Stomach smooth muscle (tissue), 2 donors: ENCODE measurements around the gene HDHD3.
"Not testable (repeated sequence)": the region's sequence is repeated elsewhere in the genome, so short reads cannot be mapped to it uniquely, and the experiment has no call there.

ENCODE experiments used
- H3K27ac ChIP-seq: one replicate; pipeline ENCODE4 v1.7.0; 2013; ENCODE audit warnings: mild to moderate bottlenecking, low read length, inconsistent platforms
- H3K27me3 ChIP-seq, 2 donors: one replicate each; pipeline ENCODE4 v1.7.0; 2013; ENCODE audit warnings: low read length in 2 of 2; ENCODE audit not compliant: insufficient read depth in 2 of 2, control insufficient read depth in 1 of 2
- H3K36me3 ChIP-seq, 2 donors: one replicate each; pipeline ENCODE4 v1.7.0; 2013; ENCODE audit warnings: low read length in 2 of 2; ENCODE audit not compliant: control insufficient read depth in 2 of 2, insufficient read depth in 2 of 2
- H3K4me1 ChIP-seq: one replicate; pipeline ENCODE4 v1.7.0; 2013; ENCODE audit warnings: low read length; ENCODE audit not compliant: control insufficient read depth, insufficient read depth
- H3K4me3 ChIP-seq, 2 donors: one replicate each; pipeline ENCODE4 v1.7.0; 2013; ENCODE audit warnings: low read length in 2 of 2
- H3K9ac ChIP-seq, 2 donors: one replicate each; pipeline ENCODE4 v1.7.0; 2013; ENCODE audit warnings: low read length in 2 of 2, mild to moderate bottlenecking in 1 of 2
- H3K9me3 ChIP-seq, 2 donors: one replicate each; pipeline ENCODE4 v1.7.0; 2013; ENCODE audit warnings: low read length in 2 of 2; ENCODE audit not compliant: control insufficient read depth in 2 of 2
- donor health status: healthy.
- donor health status: Pancreatic carcinoma.

The HDHD3 gene, protein sequence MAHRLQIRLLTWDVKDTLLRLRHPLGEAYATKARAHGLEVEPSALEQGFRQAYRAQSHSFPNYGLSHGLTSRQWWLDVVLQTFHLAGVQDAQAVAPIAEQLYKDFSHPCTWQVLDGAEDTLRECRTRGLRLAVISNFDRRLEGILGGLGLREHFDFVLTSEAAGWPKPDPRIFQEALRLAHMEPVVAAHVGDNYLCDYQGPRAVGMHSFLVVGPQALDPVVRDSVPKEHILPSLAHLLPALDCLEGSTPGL

DNA sequence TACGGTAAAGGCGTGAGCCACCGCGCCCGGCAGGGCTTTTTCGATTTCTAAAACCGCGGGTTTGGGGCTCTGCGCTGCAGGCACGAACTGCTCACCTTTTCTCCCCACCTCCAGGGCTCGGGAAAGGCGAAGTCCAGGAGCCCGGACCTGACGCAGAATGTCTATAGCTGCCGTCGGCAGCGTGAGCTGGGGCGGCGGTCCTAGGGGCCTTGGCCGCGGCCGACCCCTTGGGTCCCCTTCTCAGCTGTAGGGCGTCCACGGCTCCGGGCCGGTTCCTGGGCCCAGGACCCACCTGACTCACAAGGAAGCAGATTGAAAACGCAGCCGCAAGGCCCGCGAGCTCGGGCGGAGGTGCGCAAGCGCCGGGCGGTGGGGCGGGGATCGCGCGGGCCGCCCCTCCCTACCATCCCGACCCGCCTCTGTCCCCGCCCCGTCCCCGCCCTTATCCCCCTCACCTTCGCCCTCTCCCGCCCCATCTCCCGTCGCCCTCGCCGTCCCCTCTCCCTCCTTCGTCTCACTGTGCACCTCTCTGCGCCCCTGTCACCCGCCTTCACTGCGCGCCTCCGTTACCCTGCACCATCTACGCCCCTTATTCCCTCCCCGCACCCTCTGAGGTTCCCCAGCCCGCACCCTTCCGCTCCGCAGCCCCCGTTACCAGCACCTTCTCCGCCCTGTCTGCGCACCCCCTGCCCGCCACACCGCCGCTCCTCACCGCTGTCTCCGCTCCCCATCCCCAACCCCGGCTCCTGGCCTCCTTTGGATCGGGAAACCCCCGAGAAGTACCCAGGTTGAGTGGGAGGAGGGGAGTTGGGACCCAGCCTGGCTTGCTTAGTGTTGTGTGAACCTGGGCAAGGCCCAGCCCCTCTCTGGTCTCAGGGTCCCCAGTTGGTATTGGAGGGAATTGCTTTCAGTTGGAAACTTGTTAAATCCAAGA is at the start of gene HDHD3:
HDHD3 (minus strand) TSS at position 353 of the 934 bp plus-strand sequence. CDS start 2,632 bp downstream, outside the sequence.
- peak within 1 kb of the TSS; percentile 84 to 89 for H3K4me3 ChIP-seq
- peaks cover 11% of the 10 kb centered on the region for H3K4me1 ChIP-seq
- H3K9me3 ChIP-seq = no peaks in the 10 kb centered on the region
- peak within 1 kb of the TSS; percentile 76 for H3K27ac ChIP-seq
- H3K27me3 ChIP-seq = no peaks in the 10 kb centered on the region
- H3K36me3 ChIP-seq = peaks cover 13 to 14% of the 10 kb centered on the region in 2 donors
- peak within 1 kb of the TSS; percentile 87 to 92 for H3K9ac ChIP-seq

DNA sequence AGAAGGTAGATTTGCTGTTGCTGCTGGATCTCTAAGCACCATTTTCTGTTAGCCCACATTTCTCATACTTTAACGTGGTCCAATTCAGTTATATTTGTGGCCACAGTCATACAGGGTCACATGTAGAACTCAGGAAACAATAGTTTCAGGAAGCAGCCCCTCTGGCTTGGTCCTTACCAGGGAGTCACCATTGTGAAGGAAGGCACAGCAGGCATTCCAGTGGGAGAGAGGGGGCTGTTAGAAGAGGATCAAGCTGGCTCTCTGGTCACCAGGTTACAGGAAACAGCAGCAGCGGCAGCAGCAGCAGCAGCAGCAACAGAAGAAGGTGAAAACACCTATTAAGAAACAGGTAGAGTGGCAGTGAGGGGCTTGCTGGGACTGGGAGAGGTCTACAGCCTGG is 48.3 kb upstream of the HDHD3 start:
- no peak overlapping the region for H3K4me3 ChIP-seq
- H3K9me3 ChIP-seq = no peaks in the 10 kb centered on the region
- H3K27ac ChIP-seq = no peak overlapping the region
- peaks cover 2 to 6% of the 10 kb centered on the region in 2 donors for H3K27me3 ChIP-seq
- no peak overlapping the region for H3K9ac ChIP-seq
- H3K36me3 ChIP-seq = no peaks in the 10 kb centered on the region
- no peaks in the 10 kb centered on the region for H3K4me1 ChIP-seq

DNA sequence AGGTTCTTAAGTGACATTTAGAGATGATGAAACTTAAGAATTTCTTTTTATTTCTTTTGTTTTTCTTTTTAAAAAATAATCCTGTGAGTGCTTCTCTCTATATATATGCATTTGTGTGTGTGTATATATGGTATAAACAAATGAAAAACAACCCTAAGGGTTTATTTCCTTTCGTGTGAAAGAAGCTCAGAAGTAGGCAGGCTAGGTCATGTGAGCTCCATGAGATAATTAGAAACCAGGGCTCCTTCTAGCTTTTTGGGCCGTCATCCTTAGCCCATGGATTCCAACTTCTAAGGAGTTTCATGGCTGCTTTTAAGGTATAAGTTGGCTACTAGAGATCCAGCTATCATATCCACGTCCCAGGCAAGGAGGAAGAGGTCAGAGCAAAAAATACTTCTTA is 44.9 kb upstream of the HDHD3 start:
- no peaks in the 10 kb centered on the region for H3K36me3 ChIP-seq
- no peak overlapping the region for H3K27ac ChIP-seq
- peaks cover 2 to 6% of the 10 kb centered on the region in 2 donors for H3K27me3 ChIP-seq
- no peak overlapping the region for H3K9ac ChIP-seq
- no peaks in the 10 kb centered on the region for H3K9me3 ChIP-seq
- no peaks in the 10 kb centered on the region for H3K4me1 ChIP-seq
- H3K4me3 ChIP-seq = no peak overlapping the region

DNA sequence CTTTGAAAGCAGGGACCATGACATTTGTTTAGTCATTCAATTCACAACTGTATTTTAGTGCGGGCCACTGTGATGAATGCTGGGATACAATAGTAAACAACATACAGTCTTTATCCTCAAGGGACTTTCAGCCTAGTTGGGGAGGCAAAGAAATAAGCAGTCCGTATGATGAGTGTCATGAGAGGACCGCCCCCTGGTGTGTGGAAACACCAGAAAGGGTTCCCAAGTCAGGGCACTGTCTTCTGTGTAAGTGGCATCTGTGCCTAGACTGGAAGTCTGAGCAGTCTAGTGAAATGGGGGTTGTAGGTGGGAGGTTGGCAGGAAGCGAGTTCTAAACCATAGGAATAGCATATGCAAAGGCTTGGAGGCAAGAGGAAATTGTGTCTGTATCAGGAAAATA is 40.6 kb upstream of the HDHD3 start:
- no peak overlapping the region for H3K4me3 ChIP-seq
- H3K27ac ChIP-seq = no peak overlapping the region
- H3K9ac ChIP-seq = no peak overlapping the region
- H3K36me3 ChIP-seq = no peaks in the 10 kb centered on the region
- H3K4me1 ChIP-seq = no peaks in the 10 kb centered on the region
- H3K27me3 ChIP-seq = no peaks in the 10 kb centered on the region
- no peaks in the 10 kb centered on the region for H3K9me3 ChIP-seq

- no peak overlapping the region for H3K9ac ChIP-seq
- H3K27ac ChIP-seq = no peak overlapping the region
- H3K36me3 ChIP-seq = no peaks in the 10 kb centered on the region
- no peaks in the 10 kb centered on the region for H3K4me1 ChIP-seq
- H3K4me3 ChIP-seq = no peak overlapping the region
- H3K9me3 ChIP-seq = no peaks in the 10 kb centered on the region
- H3K27me3 ChIP-seq = no peaks in the 10 kb centered on the region
These were observed 39.4 kb upstream of the HDHD3 start for GRCh38 chr9:113416149-113416721.

DNA sequence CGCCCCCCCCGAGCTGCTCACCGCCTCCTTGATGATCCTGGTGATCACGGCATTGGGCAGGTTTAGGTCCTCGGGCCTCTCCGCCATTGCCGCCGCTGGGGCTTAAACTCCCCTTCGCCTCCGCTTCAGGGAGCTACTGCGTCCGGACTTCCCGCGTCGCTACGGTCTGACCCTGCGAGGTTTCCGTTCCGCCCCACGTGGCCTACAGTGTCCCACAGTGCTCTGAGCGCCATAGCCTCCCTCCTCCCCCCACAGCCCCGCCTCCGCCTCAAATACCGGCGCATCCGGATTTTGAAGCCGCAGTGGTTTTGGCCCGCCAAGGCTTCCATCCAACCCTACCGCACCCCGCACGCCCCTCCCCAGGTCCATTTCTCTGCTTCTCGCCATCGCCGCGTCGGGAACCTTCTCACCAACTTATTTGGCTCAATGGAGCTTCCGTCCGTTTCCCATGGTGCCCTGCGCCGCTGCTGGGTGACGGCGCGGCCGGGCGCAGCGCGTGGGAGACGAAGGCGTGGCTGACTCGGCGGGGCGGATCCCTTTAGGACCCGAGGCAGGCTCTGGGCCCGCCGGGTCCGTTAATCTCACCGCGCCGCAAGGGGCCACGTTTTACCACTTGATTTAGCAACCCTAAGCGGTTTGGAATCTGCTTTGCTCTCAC is 33.5 kb upstream of the HDHD3 start, which contains the start of the genes C9orf43 and POLE3:
C9orf43 (plus strand) TSS at position 541 of the 658 bp plus-strand sequence. CDS start 2,747 bp downstream, outside the sequence.
POLE3 (minus strand) TSS at position 469 of the 658 bp plus-strand sequence; CDS start at position 87, 382 bp downstream.
- peak within 1 kb of the TSS; percentile 96 to 97 for H3K9ac ChIP-seq
- H3K27me3 ChIP-seq = no peaks in the 10 kb centered on the region
- peak within 1 kb of the TSS; percentile 78 to 95 for H3K4me3 ChIP-seq
- H3K4me1 ChIP-seq = peaks cover 10% of the 10 kb centered on the region
- peaks cover 9 to 11% of the 10 kb centered on the region in 2 donors for H3K36me3 ChIP-seq
- H3K27ac ChIP-seq = peak within 1 kb of the TSS; percentile 95
- H3K9me3 ChIP-seq = no peaks in the 10 kb centered on the region

- peak overlapping the region; percentile 95 for H3K27ac ChIP-seq
- H3K27me3 ChIP-seq = no peaks in the 10 kb centered on the region
- peak overlapping the region; percentile 96 to 97 for H3K9ac ChIP-seq
- H3K4me1 ChIP-seq = peaks cover 10% of the 10 kb centered on the region
- H3K9me3 ChIP-seq = no peaks in the 10 kb centered on the region
- peak overlapping the region; percentile 78 to 95 for H3K4me3 ChIP-seq
- peaks cover 9 to 11% of the 10 kb centered on the region in 2 donors for H3K36me3 ChIP-seq
These were observed 33.1 kb upstream of the HDHD3 start for GRCh38 chr9:113409883-113410206.

GRCh38 chr9:113409481-113409880 is 32.7 kb upstream of the HDHD3 start:
- peaks cover 10% of the 10 kb centered on the region for H3K4me1 ChIP-seq
- H3K9ac ChIP-seq = peak overlapping the region; percentile 96 to 97
- peak overlapping the region; percentile 78 to 95 for H3K4me3 ChIP-seq
- H3K27ac ChIP-seq = peak overlapping the region; percentile 95
- H3K27me3 ChIP-seq = no peaks in the 10 kb centered on the region
- peaks cover 9 to 11% of the 10 kb centered on the region in 2 donors for H3K36me3 ChIP-seq
- H3K9me3 ChIP-seq = no peaks in the 10 kb centered on the region

- H3K9me3 ChIP-seq, H3K9ac ChIP-seq, H3K4me3 ChIP-seq, H3K27me3 ChIP-seq, H3K27ac ChIP-seq: not testable (repeated sequence)
- Histone ChIP-seq H3K36me3 (peaks cover 9 to 11% of the 10 kb centered on the region in 2 donors), H3K4me1 (peaks cover 10% of the 10 kb centered on the region)
These were observed 30.2 kb upstream of the HDHD3 start for GRCh38 chr9:113406873-113407511.

- H3K4me1 ChIP-seq = peaks cover 15% of the 10 kb centered on the region
- not testable (repeated sequence) for H3K27ac ChIP-seq
These were observed 29.6 kb upstream of the HDHD3 start for GRCh38 chr9:113406353-113406752.

More at GRCh38 chr9:113406353-113406752, 29.6 kb upstream of the HDHD3 start:
- H3K36me3 ChIP-seq = peaks cover 9 to 11% of the 10 kb centered on the region in 2 donors
- not testable (repeated sequence) for H3K9me3 ChIP-seq, H3K9ac ChIP-seq, H3K27me3 ChIP-seq, H3K4me3 ChIP-seq
